Muscle layer of colon (tissue), 2 donors: ENCODE data around the gene TTLL1.
A peak's percentile ranks its signal among the peaks of the same experiment; 100 is the strongest.

Experiments
- H3K27ac ChIP-seq: one replicate; pipeline ENCODE4 v1.7.0; 2013; ENCODE audit warnings: low read depth, mild to moderate bottlenecking, low read length, moderate library complexity
- H3K27me3 ChIP-seq, 2 donors: one replicate each; pipeline ENCODE4 v1.7.0; 2013; ENCODE audit warnings: low read length in 2 of 2, mild to moderate bottlenecking in 2 of 2; ENCODE audit not compliant: insufficient read depth in 2 of 2, control insufficient read depth in 1 of 2
- H3K36me3 ChIP-seq: one replicate; pipeline ENCODE4 v1.7.0; 2013; ENCODE audit warnings: mild to moderate bottlenecking, low read length; ENCODE audit not compliant: insufficient read depth
- H3K4me1 ChIP-seq: one replicate; pipeline ENCODE4 v1.7.0; 2013; ENCODE audit warnings: mild to moderate bottlenecking, low read length; ENCODE audit not compliant: insufficient read depth
- H3K4me3 ChIP-seq, 2 donors: one replicate each; pipeline ENCODE4 v1.7.0; 2013; ENCODE audit warnings: low read length in 2 of 2, low read depth in 1 of 2, mild to moderate bottlenecking in 1 of 2, moderate library complexity in 1 of 2
- H3K9ac ChIP-seq: one replicate; pipeline ENCODE4 v1.7.0; 2013; ENCODE audit warnings: low read length
- H3K9me3 ChIP-seq: one replicate; pipeline ENCODE4 v1.7.0; 2013; ENCODE audit warnings: mild to moderate bottlenecking, low read length
- donor health status: abdominal sarcoma.
- donor health status: Adenocarcinoma of cecum.

Gene TTLL1

DNA sequence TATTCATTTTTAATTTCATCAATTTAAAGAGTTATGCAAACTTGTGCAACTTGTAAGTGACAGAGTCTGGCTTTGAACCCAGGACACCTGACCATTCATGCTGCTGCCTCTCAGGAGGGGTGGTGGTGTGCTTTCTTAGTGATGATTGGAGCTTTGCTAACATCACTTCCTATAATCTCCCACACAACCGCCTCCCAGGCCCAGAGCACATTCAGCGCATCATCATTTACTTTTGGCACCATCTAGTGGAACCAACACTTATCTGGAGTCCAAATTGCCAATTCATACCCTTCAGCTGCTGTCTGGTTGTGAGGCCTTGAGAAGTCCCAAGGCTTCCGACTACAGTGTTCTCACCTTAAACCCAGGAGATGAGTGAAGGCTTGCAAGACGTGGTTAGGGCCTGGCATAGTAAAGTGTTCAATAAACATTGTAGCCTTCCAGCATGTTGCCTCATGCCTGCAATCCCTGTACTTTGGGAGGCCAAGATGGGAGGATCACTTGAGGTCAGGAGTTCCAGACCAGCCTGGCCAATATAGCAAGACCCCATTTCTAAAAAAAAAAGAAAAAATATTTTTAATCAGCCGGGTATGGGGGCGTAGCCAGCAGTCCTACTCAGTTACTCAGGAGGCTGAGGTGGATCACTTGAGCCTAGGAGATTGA is 1.1 kb upstream of the TTLL1 start:
- Histone ChIP-seq H3K27ac (no peak overlapping the region), H3K9ac (no peak overlapping the region), H3K4me1 (peaks cover 4% of the 10 kb centered on the region)

GRCh38 chr22:43088627-43088983 is 586 bp downstream of the TTLL1 start:
- H3K27ac ChIP-seq: peak overlapping the region; percentile 78
- H3K4me1 ChIP-seq: peaks cover 4% of the 10 kb centered on the region
- H3K4me3 ChIP-seq: peak overlapping the region; percentile 78 to 83
- no peaks in the 10 kb centered on the region for H3K27me3 ChIP-seq
- H3K9me3 ChIP-seq: no peaks in the 10 kb centered on the region
- H3K9ac ChIP-seq: no peak overlapping the region
- H3K36me3 ChIP-seq: no peaks in the 10 kb centered on the region

More for the DNA sequence above, 1.1 kb upstream of the TTLL1 start:
- Histone ChIP-seq H3K36me3 (no peaks in the 10 kb centered on the region), H3K9me3 (no peaks in the 10 kb centered on the region), H3K27me3 (no peaks in the 10 kb centered on the region), H3K4me3 (no peak overlapping the region)

- no peaks in the 10 kb centered on the region for H3K9me3 ChIP-seq
- H3K27ac ChIP-seq: no peak overlapping the region
- H3K4me3 ChIP-seq: no peak overlapping the region
- no peaks in the 10 kb centered on the region for H3K27me3 ChIP-seq
- H3K4me1 ChIP-seq: peaks cover 4% of the 10 kb centered on the region
- H3K36me3 ChIP-seq: no peaks in the 10 kb centered on the region
- H3K9ac ChIP-seq: no peak overlapping the region
These were observed 3.3 kb downstream of the TTLL1 start for GRCh38 chr22:43085658-43086606.

DNA sequence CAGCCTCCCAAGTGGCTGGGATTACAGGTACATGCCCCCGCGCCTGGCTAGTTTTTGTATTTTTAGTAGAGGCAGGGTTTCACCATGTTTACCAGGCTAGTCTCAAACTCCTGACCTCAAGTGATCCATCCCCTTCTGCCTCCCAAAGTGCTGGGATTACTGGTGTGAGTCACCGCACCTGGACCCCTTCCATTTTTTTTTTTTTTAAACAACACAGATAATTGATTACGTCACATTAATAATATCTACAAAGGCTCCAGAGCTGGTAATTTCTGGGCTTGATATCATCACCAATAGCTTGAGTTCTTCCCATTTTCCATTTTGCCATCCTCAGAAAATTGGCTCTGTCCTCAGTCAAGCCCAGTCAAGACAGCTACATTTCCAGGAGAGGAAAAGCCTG is 7.2 kb downstream of the TTLL1 start:
- no peaks in the 10 kb centered on the region for H3K9me3 ChIP-seq
- H3K27ac ChIP-seq: no peak overlapping the region
- no peak overlapping the region for H3K4me3 ChIP-seq
- no peaks in the 10 kb centered on the region for H3K27me3 ChIP-seq
- H3K36me3 ChIP-seq: no peaks in the 10 kb centered on the region
- H3K9ac ChIP-seq: no peak overlapping the region
- H3K4me1 ChIP-seq: no peaks in the 10 kb centered on the region

- H3K36me3 ChIP-seq: no peaks in the 10 kb centered on the region
- H3K9ac ChIP-seq: no peak overlapping the region
- no peaks in the 10 kb centered on the region for H3K4me1 ChIP-seq
- H3K27me3 ChIP-seq: no peaks in the 10 kb centered on the region
- no peaks in the 10 kb centered on the region for H3K9me3 ChIP-seq
- no peak overlapping the region for H3K4me3 ChIP-seq
- H3K27ac ChIP-seq: no peak overlapping the region
These were observed 8.6 kb downstream of the TTLL1 start for GRCh38 chr22:43080616-43081015.

DNA sequence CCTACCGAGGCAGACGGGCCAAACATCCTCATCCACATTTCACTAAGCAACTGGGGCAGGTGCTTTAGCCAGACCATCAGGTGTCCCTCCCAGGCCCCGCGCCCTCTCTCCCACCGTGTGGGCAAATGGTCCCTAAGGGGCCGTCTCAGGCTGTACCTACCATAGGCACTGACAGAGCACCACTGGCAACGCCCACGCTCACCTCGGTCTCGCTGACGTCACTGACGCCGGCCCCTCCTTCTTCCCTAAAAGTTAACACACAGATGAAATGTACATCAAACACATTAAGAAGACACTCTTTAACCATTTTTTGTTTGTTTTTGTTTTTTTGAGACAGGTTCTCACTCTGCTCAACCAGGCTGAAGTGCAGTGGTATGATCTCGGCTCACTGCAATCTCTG is 9.4 kb downstream of the TTLL1 start:
- H3K27me3 ChIP-seq: no peaks in the 10 kb centered on the region
- no peak overlapping the region for H3K4me3 ChIP-seq
- H3K9me3 ChIP-seq: no peaks in the 10 kb centered on the region
- no peaks in the 10 kb centered on the region for H3K4me1 ChIP-seq
- no peak overlapping the region for H3K27ac ChIP-seq
- H3K36me3 ChIP-seq: no peaks in the 10 kb centered on the region
- no peak overlapping the region for H3K9ac ChIP-seq

- H3K9ac ChIP-seq: no peak overlapping the region
- no peak overlapping the region for H3K4me3 ChIP-seq
- no peaks in the 10 kb centered on the region for H3K9me3 ChIP-seq
- no peak overlapping the region for H3K27ac ChIP-seq
- no peaks in the 10 kb centered on the region for H3K27me3 ChIP-seq
- no peaks in the 10 kb centered on the region for H3K4me1 ChIP-seq
- no peaks in the 10 kb centered on the region for H3K36me3 ChIP-seq
These were observed 10.7 kb downstream of the TTLL1 start for GRCh38 chr22:43078522-43078921.

DNA sequence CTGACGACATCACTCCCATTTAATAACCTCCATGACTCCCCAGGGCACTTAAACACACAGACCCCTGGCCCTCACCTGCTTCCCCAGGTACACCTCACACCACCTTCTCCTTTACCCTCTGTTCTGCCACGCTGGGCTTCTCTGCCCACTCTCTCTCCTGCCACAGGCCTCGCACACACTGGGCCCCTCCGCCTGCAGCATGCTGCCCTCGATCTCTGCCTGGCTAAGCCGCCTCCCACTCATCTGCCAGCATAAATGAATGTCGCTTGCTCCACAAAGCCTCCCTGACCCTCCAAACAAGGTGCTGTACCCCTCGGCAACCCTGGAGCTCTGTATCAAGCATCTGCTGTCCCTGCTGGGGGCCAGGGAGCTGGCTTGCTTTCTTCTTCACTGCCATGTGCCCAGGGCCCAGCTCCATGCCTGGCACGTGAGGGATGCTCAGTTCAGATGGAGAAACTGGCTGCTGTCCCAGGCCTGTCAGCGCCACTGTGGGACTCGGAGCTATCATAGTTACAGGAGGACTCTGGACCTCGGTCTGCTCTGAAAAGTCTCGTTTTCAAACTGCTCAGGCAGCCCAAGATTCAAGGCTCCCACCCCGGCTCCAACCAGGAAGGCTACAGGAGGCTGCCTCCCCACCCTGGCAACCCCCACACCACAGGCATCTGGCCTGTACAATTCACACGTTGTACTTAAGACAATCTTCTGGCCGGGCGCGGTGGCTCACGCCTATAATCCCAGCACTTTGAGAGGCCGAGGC is 11.9 kb downstream of the TTLL1 start:
- H3K4me1 ChIP-seq: no peaks in the 10 kb centered on the region
- H3K27me3 ChIP-seq: no peaks in the 10 kb centered on the region
- H3K9me3 ChIP-seq: no peaks in the 10 kb centered on the region
- no peak overlapping the region for H3K4me3 ChIP-seq
- H3K9ac ChIP-seq: no peak overlapping the region
- no peaks in the 10 kb centered on the region for H3K36me3 ChIP-seq
- no peak overlapping the region for H3K27ac ChIP-seq

DNA sequence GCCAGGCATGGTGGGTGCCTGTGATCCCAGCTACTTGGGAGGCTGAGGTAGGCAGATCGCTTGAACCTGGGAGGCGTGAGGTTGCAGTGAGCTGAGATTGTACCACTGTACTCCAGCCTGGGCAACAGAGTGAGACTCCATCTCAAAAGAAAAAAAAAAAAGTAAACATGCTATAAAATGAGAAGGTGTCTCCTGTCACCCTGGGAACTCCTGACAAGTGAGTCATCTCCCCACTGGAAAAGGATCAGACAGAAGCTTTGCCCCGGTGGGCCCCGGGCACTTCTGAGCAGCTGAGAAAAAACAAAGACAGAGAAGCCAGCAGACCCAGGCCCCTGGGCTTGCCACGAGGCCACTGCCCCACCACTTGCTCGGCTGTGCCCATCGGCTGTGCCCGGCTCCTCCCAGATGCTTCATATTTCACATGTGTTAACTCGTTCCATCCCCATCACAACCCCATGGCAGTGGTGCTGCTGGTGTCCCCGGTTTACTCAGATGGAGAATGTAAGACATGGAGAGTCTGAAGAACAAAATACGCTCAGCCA is 22.3 kb downstream of the TTLL1 start:
- Histone ChIP-seq H3K36me3 (peaks cover 21% of the 10 kb centered on the region), H3K4me1 (no peaks in the 10 kb centered on the region), H3K4me3 (no peak overlapping the region), H3K9ac (no peak overlapping the region), H3K27ac (no peak overlapping the region), H3K27me3 (no peaks in the 10 kb centered on the region), H3K9me3 (no peaks in the 10 kb centered on the region)

GRCh38 chr22:43066134-43066533 is 23.1 kb downstream of the TTLL1 start:
- no peaks in the 10 kb centered on the region for H3K4me1 ChIP-seq
- peaks cover 27% of the 10 kb centered on the region for H3K36me3 ChIP-seq
- H3K27me3 ChIP-seq: no peaks in the 10 kb centered on the region
- no peak overlapping the region for H3K27ac ChIP-seq
- H3K4me3 ChIP-seq: no peak overlapping the region
- H3K9ac ChIP-seq: no peak overlapping the region
- H3K9me3 ChIP-seq: no peaks in the 10 kb centered on the region

- no peaks in the 10 kb centered on the region for H3K9me3 ChIP-seq
- peaks cover 24% of the 10 kb centered on the region for H3K36me3 ChIP-seq
- H3K27me3 ChIP-seq: no peaks in the 10 kb centered on the region
- no peak overlapping the region for H3K9ac ChIP-seq
- H3K27ac ChIP-seq: no peak overlapping the region
- H3K4me3 ChIP-seq: no peak overlapping the region
- no peaks in the 10 kb centered on the region for H3K4me1 ChIP-seq
These were observed 29.0 kb downstream of the TTLL1 start for GRCh38 chr22:43060183-43060582.
